Head of caudate nucleus (tissue), 42 donors: ENCODE measurements around the gene MSRB3.

Experiments used
- DNase-seq, 42 donors: peaks; one replicate each; pipeline versions ENCODE4 v3.0.0 to v3.0.0-alpha.2; 2020 to 2021; ENCODE audit warnings: mixed read lengths in 7 of 42
- intact Hi-C: fragments of 100-400 bp; cut with DNase I; formaldehyde crosslinking; loops from one replicate; pipeline ENCODE4 v1.15.0; 2022

MSRB3 gene

GRCh38 chr12:65367396-65367795, 88.9 kb downstream of the MSRB3 start:
- DNase-seq = no peak
- intact Hi-C loops = no loop called here

- intact Hi-C loops = no loop called here
These were observed 89.6 kb downstream of the MSRB3 start for GRCh38 chr12:65368055-65368454.

GRCh38 chr12:65372574-65372973, 94.1 kb downstream of the MSRB3 start:
- intact Hi-C loops = no loop called here
- no peak for DNase-seq

More at GRCh38 chr12:65368055-65368454, 89.6 kb downstream of the MSRB3 start:
- DNase-seq = no peak

- no peak for DNase-seq
- intact Hi-C loops = no loop called here
These were observed 105.8 kb downstream of the MSRB3 start for GRCh38 chr12:65384240-65384639.

GRCh38 chr12:65387396-65387795, 108.9 kb downstream of the MSRB3 start:
- DNase-seq = no peak
- intact Hi-C loops = no loop called here

- intact Hi-C loops = no loop called here
- DNase-seq = no peak
These were observed 111.0 kb downstream of the MSRB3 start for GRCh38 chr12:65389436-65389835.

- no peak for DNase-seq
- intact Hi-C loops = no loop called here
These were observed 113.2 kb downstream of the MSRB3 start for GRCh38 chr12:65391711-65392110.

GRCh38 chr12:65392491-65392890, 114.0 kb downstream of the MSRB3 start:
- no peak for DNase-seq
- intact Hi-C loops = no loop called here

GRCh38 chr12:65403188-65403587, 124.7 kb downstream of the MSRB3 start:
- intact Hi-C loops = no loop called here
- peak in 6 of 42 donors; percentile 2 to 42 (median 15) for DNase-seq

- intact Hi-C loops = no loop called here
- DNase-seq = no peak
These were observed 129.1 kb downstream of the MSRB3 start for GRCh38 chr12:65407388-65408149.

GRCh38 chr12:65408441-65408840, 130.0 kb downstream of the MSRB3 start:
- intact Hi-C loops = no loop called here
- DNase-seq = no peak

GRCh38 chr12:65409726-65410125, 131.2 kb downstream of the MSRB3 start:
- no peak for DNase-seq
- intact Hi-C loops = no loop called here

GRCh38 chr12:65411171-65411570, 132.7 kb downstream of the MSRB3 start:
- DNase-seq = no peak
- intact Hi-C loops = no loop called here

GRCh38 chr12:65414526-65414925, 136.0 kb downstream of the MSRB3 start:
- no peak for DNase-seq
- intact Hi-C loops = no loop called here

GRCh38 chr12:65415826-65416225, 137.3 kb downstream of the MSRB3 start:
- intact Hi-C loops = no loop called here
- no peak for DNase-seq

GRCh38 chr12:65419284-65420072, 141.0 kb downstream of the MSRB3 start:
- intact Hi-C loops = no loop called here
- DNase-seq = no peak

- intact Hi-C loops = no loop called here
- no peak for DNase-seq
These were observed 142.5 kb downstream of the MSRB3 start for GRCh38 chr12:65420941-65421340.

- intact Hi-C loops = no loop called here
These were observed 149.2 kb downstream of the MSRB3 start for GRCh38 chr12:65427646-65428045.

GRCh38 chr12:65430006-65430405, 151.5 kb downstream of the MSRB3 start:
- no peak for DNase-seq
- intact Hi-C loops = no loop called here

More at GRCh38 chr12:65427646-65428045, 149.2 kb downstream of the MSRB3 start:
- no peak for DNase-seq

- DNase-seq = no peak
- intact Hi-C loops = no loop called here
These were observed 152.3 kb downstream of the MSRB3 start for GRCh38 chr12:65430571-65431306.
